ENCODE measurements around the gene ODC1.

ODC1 gene

DNA sequence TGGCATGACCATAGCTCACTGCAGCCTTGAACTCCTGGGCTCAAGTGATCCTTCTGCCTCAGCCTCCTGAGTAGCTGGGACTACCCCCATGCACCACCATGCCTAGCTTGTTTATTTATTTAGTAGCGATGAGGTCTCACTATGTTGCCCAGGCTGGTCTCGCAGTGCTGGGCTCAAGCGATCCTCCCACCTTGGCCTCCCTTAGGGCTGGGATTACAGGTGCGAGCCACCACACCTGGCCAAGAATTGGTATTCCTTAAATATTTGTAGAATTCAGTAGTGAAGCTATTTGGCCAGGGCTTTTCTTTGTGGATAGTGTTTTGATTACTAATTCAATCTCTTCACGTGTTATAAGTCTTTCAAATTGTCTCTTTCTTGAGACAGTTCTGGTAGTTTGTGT, 56.0 kb downstream of the ODC1 start:
- no peak for TF ChIP-seq SPI1 (IDR thresholded peaks at IDR 0.05; ENCODE audit: low read depth, low read length)
- no peak for TF ChIP-seq POLR2A (IDR thresholded peaks at IDR 0.05; ENCODE audit: low read depth, low read length)
- no peak for TF ChIP-seq POLR2AphosphoS5 (IDR thresholded peaks at IDR 0.05; ENCODE audit: low read depth, low read length)
- TF ChIP-seq PAX5 (IDR thresholded peaks at IDR 0.05; ENCODE audit: insufficient read depth, low read length, severe bottlenecking), result no peak
- TF ChIP-seq TAF1 (IDR thresholded peaks at IDR 0.05; ENCODE audit: low read depth, low read length), result no peak
- TF ChIP-seq POU2F2 (IDR thresholded peaks at IDR 0.05; ENCODE audit: low read depth, low read length), result no peak
- DNase-seq (ENCODE audit: insufficient read length, low spot score) (no peak), FAIRE-seq (no peak)

DNA sequence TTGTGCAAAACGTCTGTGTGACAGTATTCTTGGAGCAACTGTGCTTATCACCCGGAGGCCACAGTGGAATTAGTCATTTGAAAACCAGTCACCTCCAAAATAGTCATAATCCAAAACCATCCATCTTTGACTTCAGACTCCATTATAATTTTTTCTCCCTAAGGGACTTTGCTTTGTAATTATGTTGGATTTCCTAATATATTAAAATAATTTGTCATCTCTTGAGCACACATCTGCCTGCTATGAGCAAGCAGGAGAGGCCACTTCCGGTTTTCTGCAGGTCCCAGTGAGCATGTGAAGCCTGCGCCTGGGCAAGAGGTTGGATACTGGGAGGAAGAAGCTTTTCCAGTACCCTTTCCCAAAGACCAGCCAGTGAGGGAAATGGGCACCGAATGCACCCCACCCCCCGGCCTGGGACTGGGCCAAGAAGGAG, 57.7 kb downstream of the ODC1 start:
- TF ChIP-seq POU2F2 (IDR thresholded peaks at IDR 0.05; ENCODE audit: low read depth, low read length), result no peak
- TF ChIP-seq SPI1 (IDR thresholded peaks at IDR 0.05; ENCODE audit: low read depth, low read length), result peak; percentile 57; the same call in 1 of the 2 replicates
- DNase-seq (ENCODE audit: insufficient read length, low spot score) (no peak), FAIRE-seq (no peak)
